22Rv1 (cell line): ENCODE measurements around the gene RNLS.

ENCODE experiments used
- ZFX ChIP-seq: fragments of 450-650 bp; IDR thresholded peaks from 2 replicates; pipeline ENCODE4 v1.6.1; 2017; ENCODE audit warnings: antibody characterized with exemption, borderline replicate concordance
- TF ChIP-seq, protein P1 (sequence below): fragments of 450-650 bp; IDR thresholded peaks from 2 replicates; pipeline ENCODE4 v1.5.1; 2017; ENCODE audit warnings: mild to moderate bottlenecking

DNA sequence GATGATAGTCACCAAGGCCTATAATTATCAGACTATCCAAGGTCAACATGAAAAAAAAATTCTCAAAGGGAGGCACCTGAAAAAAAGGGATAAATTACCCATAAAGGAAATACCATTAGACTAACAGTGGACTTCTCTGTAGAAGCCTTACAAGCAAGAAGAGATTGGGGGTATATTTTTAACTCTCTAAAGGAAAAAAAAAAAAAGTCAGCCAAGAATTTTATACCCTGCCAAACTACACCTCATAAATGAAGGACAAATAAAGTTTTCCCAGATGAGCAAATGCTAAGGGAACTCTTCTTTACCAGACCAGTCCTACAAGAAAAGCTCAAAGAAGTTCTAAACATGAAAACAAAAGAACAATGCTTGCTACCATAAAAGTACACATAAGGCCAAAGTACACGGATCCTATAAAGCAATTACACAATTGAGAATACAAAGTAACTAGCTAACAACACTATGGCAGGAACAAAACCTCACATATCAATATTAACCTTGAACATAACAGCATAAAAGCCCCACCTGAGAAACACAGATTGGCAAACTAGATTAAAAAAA, 263.1 kb downstream of the RNLS start:
- TF ChIP-seq, protein P1, sequence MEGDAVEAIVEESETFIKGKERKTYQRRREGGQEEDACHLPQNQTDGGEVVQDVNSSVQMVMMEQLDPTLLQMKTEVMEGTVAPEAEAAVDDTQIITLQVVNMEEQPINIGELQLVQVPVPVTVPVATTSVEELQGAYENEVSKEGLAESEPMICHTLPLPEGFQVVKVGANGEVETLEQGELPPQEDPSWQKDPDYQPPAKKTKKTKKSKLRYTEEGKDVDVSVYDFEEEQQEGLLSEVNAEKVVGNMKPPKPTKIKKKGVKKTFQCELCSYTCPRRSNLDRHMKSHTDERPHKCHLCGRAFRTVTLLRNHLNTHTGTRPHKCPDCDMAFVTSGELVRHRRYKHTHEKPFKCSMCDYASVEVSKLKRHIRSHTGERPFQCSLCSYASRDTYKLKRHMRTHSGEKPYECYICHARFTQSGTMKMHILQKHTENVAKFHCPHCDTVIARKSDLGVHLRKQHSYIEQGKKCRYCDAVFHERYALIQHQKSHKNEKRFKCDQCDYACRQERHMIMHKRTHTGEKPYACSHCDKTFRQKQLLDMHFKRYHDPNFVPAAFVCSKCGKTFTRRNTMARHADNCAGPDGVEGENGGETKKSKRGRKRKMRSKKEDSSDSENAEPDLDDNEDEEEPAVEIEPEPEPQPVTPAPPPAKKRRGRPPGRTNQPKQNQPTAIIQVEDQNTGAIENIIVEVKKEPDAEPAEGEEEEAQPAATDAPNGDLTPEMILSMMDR = no peak
- TF ChIP-seq ZFX = no peak
